HG02623 (cell line): Measurements from ENCODE around the gene C1QL1.

Experiments
- ATAC-seq: cut with Tn5 transposase; IDR thresholded peaks from one replicate; pipeline ENCODE4 v1.9.1; 2021; ENCODE audit warnings: moderate library complexity; ENCODE audit not compliant: unreplicated experiment

The C1QL1 gene

DNA sequence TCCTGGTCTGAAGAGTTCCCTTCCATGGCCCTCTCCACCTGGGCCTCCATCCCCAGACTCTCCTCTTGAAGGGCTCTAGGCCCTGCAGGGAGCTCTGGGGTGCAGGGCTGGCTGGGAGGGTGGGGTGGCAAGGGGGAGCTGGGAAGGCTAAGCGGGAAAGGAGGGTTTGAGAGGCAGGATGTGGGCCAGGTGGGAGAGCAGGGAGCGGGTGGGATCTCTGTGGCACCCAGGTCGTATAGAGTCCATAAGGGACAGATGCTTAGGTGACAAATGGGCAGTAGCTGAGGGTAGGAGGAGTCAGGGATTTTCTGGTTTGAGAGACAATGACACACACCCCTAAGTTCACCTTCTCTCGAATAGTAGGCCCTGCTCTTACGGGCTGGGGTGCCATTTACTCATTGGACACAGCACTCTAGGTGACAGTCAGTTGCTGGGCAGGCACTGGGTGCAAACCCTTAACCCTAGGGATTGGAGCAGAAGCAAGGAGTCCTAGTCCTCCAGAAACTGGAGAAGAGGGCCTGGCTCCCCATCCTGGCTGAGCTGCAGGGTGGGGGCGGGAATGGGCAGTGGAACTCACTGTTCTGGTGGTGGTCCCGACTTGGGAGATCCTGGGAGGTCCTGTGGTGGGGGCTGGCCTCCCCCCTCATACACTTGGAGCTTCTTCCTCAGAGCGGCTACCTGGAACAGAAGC is 35.9 kb downstream of the C1QL1 start:
- no peak for ATAC-seq

DNA sequence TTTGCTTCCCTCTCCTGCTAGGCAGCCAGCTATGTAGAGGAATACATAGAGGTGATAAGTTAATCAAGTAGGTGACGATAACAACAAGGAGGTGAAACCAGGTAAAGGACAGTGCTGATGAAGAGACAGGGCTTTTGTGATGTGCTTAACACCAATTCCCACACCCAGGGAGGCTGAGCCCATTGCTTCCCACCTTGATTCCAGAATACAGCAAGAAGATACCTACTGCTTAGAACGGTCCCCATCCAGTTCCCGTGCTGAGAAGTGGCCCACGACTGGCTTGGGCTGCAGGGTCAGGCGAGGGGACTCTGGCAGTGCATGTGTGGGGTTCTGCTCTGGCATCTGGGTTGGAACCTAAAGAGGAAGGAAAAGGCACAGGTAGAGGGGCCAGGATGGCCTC is 36.7 kb downstream of the C1QL1 start:
- ATAC-seq, result no peak

DNA sequence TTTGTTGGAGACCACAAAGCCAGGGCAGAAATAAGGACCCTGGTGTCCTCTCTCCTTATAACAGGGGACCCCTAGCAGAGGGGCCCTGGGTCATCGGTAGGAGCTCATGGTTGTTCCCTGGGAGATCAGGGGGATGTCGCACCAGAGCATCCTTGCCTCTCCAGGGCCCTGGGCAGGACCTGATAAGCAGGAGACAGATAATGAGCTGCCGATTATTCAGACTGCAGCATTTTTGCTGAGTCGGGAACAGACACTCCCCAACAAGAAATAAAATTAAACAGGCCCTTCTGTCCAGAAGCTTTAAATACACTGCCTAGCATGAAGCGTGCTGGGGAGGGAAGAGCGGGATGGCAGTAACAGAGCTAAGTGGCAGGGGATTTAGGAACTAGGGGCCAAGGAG is 37.4 kb downstream of the C1QL1 start:
- ATAC-seq, result no peak

DNA sequence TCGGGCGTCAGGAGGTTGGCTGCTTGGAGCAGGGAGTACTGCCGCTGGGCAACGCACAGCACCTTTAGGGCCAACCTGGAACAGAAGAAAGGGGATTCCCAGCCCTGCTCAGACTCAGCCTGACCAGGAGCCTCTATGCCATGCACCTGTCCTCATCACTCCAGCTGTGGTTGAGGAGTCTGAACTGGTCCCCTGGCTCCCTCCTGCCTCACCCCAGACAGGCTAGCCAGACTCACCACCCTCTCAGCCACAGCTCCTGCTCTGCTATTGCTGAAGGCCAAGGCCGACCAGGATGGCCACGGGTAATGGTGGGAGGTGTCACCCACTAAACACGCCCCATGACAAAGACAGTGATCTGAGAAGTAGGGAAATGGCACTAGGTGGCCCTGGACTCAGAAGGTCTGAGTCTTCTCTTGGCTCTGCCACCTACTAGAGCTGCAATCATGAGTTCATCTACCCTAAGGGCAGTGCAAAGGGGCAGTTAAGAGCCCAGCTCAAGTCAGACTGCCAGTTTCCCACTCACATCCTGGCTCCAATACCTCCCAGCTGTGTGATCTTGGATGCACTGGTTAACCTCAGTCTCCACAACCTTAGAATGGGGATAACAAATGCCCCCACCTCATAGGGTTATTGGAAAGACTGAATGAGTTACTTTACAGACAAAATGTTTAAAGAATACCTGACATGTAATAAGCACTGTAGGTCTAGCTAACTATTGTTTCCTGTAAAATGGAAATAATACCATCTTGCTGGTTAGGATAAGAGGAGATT is 39.0 kb downstream of the C1QL1 start:
- ATAC-seq, result no peak

DNA sequence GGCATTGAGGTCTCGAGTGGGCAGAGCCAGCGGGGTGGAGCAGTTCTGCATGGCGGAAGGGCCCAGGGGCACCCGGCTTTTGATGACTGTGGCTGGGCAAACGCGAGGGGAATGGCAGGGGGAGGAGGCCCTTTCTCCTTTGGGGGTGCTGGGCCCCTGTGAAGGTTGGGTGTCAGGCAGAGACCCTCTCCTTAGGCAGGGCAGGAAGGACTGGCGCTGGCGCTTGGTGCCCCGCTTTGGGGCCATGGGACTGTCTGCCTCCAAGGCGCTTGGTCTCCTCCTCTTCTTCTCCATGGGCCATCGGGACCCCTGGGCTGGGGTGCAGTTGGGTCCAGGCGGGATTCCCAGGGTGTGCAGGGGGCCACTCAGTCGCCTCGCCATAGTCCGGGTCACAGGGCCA is 40.0 kb downstream of the C1QL1 start:
- no peak for ATAC-seq

DNA sequence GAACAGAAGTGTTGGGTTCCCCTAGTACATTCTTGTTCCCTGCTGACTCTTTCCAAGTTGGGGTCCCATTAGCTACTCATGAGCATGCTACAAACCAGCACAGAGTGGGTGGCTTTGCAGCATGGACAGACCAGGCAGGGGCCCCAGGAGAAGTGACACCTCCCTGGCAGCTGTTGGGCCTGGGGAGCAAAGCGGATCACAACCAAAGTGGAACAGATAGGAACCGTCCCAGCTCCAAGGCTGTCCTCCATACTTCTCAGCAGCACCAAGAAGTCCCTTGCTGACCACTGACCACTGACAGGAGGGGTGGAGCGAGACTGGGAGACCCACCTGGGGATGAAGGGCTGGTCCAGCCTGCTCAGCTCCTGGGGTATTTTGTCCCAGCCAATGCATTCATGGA is 40.4 kb downstream of the C1QL1 start:
- ATAC-seq, result no peak

DNA sequence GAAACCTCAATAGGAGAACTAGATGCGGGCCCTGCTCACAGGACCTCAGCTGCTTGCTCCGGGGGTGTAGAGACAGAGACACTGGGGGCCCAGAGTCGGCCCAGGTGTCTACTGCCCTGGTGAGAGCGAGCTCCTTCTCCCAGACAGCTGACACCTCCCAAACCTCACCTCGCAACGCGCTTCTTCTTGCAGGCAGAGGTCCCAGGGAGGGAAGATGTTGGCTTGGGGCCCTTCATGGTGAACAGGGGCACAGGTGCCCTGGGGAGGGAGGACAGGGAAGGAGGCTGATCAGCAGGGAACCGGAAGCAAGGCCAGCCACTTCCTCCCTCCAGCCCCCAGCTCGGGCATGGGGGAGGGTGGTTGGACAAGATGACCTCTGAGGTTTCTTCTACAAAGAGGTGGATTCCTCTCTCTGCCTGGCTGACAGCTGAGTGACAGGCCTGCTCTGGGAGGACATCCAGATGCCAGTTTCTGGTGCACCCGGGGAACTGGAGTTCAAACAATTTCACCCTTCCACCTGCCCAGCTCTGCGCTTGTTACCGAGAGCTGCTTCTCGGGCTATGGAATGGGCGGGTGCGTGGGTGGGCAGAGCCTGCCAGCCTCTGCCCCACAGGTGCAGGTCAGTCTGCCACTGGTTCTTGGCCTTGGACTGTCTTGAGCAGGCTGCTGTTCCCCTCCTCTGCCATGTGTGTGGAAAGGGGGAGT is 41.1 kb downstream of the C1QL1 start:
- no peak for ATAC-seq

DNA sequence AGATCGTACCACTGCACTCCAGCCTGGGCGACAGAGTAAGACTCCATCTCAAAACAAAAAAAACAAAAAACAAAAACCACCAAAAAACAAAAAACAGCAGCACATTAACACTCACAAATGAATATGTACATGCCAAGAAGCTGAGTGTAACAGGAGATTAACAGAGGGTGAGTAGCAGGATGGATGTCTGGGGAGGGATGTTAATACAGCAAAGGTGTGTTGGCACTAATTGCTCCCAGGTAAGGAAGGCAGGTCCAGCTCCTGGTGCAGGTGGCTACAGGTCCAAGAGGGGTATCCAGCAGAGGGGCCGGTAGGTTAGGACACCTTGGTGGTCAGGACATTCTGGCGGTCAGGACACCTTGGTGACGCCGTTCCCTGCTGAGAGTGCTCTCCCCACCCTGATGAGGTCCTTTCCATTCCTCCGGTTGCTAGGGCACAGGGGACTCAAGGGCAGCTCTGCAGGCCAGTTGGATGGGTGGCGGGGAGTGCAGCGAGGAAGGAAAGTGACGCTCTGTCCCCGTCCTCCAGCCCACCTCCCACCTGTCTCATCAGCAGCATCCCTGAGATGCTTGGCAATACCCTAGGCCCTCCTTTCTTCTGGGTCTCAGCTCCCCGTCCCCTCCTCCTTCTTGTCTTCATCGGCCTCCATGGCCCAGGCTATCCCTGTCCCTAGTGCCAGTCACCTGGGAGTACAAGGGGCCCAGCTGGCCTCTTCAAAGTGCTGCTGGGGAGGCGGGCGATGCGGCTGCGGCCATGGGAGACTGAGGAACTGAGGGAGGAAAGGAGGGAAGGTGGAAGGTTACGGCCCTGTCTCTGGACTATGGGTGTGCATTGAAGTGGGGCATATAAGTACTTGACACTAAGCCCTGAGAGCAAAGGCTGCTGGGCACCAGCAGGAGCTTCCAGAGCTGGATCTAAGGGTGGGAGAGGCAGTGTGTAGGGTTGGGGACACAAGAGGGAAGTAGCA is 42.1 kb downstream of the C1QL1 start:
- no peak for ATAC-seq

DNA sequence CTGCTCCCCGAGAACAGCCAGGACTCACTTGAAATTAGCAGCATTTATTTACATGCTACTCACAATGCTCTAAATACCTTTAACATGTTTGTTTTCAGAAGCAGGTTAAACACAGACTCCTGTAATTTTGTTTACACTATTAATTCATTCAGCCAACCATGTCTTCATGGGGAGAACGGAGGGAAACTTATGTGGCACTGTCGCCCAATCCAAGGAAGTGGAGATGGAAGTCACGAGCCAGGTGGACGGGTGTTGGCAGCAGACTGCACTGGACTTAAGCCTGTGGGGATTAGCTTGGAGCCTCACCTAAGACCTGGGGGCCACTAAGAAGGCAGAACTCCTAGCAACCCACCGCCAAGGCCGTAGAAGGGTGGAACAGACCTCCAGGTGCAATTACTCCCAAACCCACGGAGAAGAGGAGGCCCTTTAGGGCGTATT is 44.0 kb downstream of the C1QL1 start:
- ATAC-seq, result no peak

DNA sequence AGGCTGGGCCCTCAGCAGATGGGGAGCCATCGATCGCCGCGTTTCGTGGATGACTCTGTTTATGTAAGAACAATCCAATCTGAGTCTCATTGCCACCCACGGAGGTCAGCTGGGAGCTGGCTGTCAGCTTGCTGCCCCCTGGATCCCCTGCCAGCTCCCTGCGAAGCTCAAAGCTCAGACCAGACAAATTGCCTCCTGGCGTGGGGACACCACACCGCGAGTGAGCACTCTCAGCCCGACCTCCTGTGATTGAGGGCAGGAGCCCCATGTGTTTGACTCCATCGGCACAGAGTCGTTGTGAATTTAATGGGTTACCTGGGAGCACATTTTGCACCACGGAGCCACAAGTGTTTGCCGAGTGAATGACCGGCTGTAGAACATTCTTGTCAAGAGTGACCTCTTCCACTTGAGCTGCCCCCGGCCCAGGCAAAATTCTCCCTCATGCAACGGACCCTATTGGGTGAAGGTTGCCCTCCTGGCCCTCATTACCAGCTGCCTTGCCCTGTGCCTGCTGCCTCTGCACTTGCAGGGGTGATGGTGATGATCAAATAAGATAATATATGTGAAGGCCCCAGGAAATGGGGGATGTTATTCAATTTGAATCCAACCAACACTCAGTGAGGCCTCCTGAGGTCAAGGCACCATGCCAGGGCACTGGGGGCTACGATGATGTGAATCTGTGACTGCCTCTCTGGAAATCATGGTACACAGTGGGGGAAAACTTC is 45.2 kb downstream of the C1QL1 start:
- no peak for ATAC-seq

DNA sequence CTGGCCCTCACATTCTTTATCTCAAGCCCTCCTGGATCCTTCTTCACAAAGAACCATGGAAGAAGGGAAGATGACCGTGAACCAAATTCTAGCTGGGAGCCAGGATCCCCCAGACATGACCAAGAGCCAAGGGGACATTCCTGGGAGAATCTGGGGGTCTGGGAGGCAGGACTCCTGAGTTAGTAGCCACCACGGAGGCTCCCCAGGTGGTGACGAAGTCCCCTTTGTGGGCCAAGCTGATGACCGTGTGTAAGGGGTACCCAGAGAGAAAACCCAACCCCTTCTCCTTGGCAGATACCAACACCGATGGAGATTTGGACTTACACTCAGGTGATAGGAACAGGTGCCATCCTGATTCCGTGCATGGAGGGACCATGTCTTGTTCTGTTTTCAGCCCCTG is 46.0 kb downstream of the C1QL1 start:
- no peak for ATAC-seq

DNA sequence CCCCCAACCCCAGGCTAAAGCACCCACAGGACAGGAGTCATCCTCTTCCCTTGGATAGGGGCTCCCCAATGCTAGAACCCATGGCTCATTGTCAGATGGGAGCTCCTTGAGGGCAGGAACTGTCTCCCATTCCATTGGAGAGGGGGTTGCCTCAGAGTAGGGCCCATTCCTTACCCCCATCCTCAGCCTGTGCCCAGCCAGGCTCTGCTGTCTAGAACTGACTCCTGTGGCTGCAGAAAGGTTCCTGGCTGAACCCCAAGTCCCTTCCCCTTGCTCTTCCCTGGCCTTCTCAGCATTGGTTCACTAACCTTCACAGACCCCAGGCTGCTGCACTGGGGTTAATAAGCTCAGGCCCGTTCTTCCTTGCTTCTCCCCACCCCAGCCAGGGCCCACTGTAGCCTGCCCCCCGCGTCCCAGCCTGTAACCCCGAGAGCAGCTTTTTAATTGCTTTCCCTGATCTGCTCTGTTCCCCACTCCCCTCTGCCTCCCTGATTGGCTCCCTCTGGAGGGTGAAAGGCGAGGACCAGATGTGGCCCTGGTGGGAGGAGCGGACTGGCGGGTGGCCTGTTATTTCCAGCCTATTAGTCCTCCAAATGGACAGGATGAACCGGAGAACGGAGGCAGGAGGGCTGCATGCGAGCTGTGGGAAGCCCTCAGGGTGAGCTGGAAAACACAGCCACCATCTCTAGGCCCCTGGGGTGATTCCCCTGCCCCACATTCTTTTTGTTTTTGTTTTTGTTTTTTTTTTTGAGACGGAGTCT is 46.8 kb downstream of the C1QL1 start:
- ATAC-seq, result no peak

DNA sequence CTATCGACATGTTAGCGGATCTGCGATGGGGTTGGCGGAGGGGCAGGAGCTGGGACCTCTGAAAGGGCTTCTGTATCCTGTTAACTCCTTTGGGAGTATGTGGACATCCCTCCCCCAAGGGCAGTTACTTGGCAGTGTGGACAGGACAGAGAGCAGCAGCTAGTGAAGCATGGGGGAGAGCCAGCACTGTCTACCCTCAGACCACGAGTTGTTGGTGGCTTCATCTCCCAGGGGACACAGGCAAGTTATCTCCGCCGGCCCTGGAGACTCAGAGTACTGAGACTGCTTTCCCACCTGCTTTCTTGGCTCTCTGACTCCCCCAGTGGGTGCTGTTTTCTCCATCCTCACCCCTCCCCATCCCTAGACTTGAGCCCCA is 47.5 kb downstream of the C1QL1 start:
- ATAC-seq, result no peak

DNA sequence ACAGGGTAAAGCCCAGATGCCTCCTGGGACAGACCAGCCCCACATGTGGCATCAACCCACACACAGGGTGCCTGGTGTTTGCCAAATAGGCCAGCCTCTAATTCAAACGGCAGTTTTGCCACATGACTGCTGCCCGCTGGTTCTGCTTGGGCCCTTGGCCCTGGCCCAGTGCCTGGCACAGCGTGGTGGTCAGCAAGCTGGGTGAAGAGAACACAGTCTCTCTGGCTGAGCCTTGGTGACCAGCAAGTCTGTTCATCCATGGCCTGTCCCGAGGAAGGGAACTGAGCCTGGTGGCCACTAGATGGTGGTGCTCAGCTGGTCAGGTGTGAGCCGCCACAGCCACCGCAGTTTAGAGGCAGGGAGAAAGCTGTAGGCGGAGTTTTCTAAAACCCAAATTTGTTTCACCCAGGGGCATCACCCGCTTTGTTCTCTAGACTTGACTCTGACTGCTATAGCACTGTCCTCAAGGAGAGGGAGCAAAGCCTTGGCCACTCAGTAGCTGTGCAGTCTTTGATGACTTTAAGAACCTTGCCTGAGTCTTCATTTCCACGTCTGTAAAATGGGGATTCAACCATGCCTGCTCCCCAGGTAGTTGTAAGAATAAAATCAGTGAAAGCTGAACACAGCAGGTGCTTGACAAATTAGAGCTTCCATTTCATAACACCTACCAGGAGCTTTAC is 48.1 kb downstream of the C1QL1 start:
- ATAC-seq, result peak; percentile 58

DNA sequence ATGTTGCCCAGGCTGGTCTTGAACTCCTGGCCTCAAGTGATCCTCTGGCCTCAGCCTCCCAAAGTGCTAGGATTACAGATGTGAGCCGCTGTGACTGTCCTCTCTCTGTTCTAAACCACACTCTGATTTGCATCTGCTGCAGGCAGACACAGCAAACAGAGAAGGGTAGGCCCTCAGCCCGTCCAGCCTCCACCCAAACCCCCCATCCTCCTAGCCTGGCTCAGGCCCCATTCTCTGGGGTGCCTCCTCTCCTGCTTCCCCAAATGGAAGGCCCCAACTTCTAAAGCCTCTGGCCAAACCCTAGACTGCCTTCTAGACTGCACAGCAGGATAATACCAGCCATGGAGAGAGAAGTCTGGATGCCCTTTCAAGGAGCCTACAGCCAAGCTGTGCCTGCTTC is 48.7 kb downstream of the C1QL1 start:
- no peak for ATAC-seq

DNA sequence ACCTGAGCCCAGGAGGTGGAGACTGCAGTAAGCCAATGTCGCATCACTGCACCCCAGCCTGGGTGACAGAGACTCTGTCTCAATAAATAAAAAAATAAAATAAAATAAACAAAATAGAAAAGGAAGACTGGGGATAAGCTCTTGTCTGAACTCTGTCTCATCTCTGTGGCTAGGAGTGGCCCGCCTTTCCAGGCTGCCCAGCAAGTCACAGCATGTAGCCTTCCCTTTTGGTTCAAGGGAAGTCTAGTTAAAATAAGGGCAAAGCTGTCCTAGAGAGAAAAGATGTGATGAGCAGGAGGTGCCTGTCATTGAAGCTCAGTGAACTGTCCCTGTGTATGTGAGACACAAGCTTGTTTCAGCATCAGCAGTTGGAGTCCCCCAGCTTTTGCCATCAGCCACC is 50.1 kb downstream of the C1QL1 start:
- no peak for ATAC-seq

DNA sequence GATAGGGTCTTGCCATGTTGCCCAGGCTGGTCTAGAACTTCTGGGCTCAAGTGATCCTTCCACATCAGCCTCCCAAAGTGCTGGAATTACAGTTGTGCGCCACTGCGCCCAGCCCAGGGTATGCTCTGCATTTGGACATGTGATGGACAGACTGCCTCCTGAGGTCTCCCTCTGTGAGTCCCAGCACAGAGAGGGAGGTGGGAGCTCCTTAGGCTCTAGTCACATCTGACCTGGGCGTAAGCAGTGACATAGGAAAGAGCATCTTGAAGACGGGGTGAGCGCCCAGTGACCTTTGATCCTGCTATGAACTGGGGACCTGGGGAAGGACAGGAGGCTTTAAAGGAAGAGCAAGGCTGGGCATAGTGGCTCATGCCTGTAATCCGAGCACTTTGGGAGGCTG is 50.6 kb downstream of the C1QL1 start:
- no peak for ATAC-seq

DNA sequence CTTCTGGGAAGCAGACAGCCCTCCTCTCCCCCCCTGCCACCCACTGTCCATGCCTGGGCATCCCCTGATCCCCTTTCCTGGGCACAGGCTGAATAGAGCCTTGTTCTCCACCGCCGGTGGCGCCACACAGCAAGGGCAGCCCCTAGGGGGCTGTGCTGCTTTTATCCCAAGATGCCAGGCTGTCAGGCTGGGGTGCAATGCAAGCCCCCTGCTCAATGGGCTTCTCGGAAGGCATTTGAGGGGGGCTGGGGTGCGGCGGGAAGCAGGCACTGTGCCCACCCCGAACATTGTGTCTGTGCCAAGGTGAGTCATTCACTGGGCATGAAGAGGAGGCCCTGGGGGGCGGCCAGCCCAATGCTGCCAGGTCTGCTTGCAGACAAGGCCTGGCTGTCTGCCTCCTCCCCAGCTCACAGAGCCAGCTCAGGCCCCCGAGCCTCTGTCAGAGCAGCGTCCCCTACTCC is 51.3 kb downstream of the C1QL1 start:
- no peak for ATAC-seq
